HCT116 (cell line): Measurements from ENCODE around the gene MAB21L3. TPM values are rescaled to one million over a fixed set of nuclear protein-coding genes. Genes with fewer than 3 reads are reported as not detected.

Experiments
- ATAC-seq: fragments of 200-7000 bp; cut with Tn5 transposase; 2 replicates; pipeline ENCODE4 v1.9.1; 2020; ENCODE audit warnings: mild to moderate bottlenecking, moderate library complexity
- BruUV-seq: library from RNA; stranded (reverse); fragments of 400-500 nt; replicated peaks from 2 replicates; lab custom pipeline; 2021; lab: Mats Ljungman, UMichigan
- CTCF ChIA-PET: fragments of 300-600 bp; sonication (Branson Sonifier 250); formaldehyde crosslinking; loops from one replicate; lab custom pipeline; 2021; ENCODE audit warnings: antibody characterized with exemption; lab: Charles Lee
- POLR2A ChIA-PET: fragments of 300-600, 350-600 bp; sonication (Branson Sonifier 250); formaldehyde crosslinking; loops from one replicate; lab custom pipeline; 2021; ENCODE audit warnings: antibody characterized with exemption; lab: Charles Lee
- RAD21 ChIA-PET, 2 experiments: fragments of 300-600 bp; sonication (Branson Sonifier 250); formaldehyde crosslinking; loops; one replicate each; lab custom pipeline; 2023; ENCODE audit warnings: low total read pairs in 2 of 2; ENCODE audit not compliant: uncharacterized antibody in 2 of 2, unreplicated experiment in 2 of 2, low non-redundant PET in 1 of 2; lab: Charles Lee
- DNase-seq: peaks from one replicate; pipeline ENCODE4 v3.0.0-alpha.2; 2010; ENCODE audit warnings: low read depth, low spot score
- H2AFZ ChIP-seq: fragments of 200-600 bp; shearing (Covaris generic), sonication (generic); 2 replicates; pipeline ENCODE4 v1.6.1; 2017; ENCODE audit warnings: low read depth, mixed run types, mixed read lengths, antibody characterized with exemption, low read length; ENCODE audit not compliant: poor library complexity, severe bottlenecking
- H3K27ac ChIP-seq: 2 replicates; pipeline ENCODE4 v1.5.1; 2012; ENCODE audit warnings: low read depth, low read length
- H3K27me3 ChIP-seq: fragments of 200-600 bp; sonication (generic); 2 replicates; pipeline ENCODE4 v1.6.1; 2016; ENCODE audit warnings: mixed run types, low read length, mixed read lengths; ENCODE audit not compliant: insufficient read depth
- H3K36me3 ChIP-seq, 2 experiments: fragments of 200-500 bp in 1 of 2; fragments of 200-600 bp in 1 of 2; sonication (Bioruptor generic) in 1 of 2; sonication (generic) in 1 of 2; 2 replicates each; pipeline versions ENCODE4 v1.5.1 to v1.6.1; 2014 to 2016; ENCODE audit warnings: low read length in 2 of 2, inconsistent platforms in 1 of 2, mixed read lengths in 1 of 2, mixed run types in 1 of 2; ENCODE audit not compliant: insufficient read depth in 2 of 2, control insufficient read depth in 1 of 2
- H3K4me1 ChIP-seq, 2 experiments: fragments of 200-600 bp in 1 of 2; sonication (generic) in 1 of 2; 2 replicates each; pipeline versions ENCODE4 v1.5.1 to v1.6.1; 2012 to 2017; ENCODE audit warnings: low read length in 2 of 2, inconsistent platforms in 1 of 2, mild to moderate bottlenecking in 1 of 2, mixed read lengths in 1 of 2, mixed run types in 1 of 2, moderate library complexity in 1 of 2; ENCODE audit not compliant: insufficient read depth in 2 of 2, control insufficient read depth in 1 of 2
- H3K4me2 ChIP-seq: fragments of 200-600 bp; sonication (generic); 2 replicates; pipeline ENCODE4 v1.6.1; 2017; ENCODE audit warnings: mixed run types, low read length, mixed read lengths
- H3K4me3 ChIP-seq, 2 experiments: fragments of 200-600 bp in 1 of 2; sonication (generic) in 1 of 2; replicated peaks in 1 of 2; 2 replicates each; pipeline ENCODE4 v1.5.1; 2011 to 2016; ENCODE audit warnings: low read length in 2 of 2, control low read depth in 1 of 2, low read depth in 1 of 2, mild to moderate bottlenecking in 1 of 2, mixed read lengths in 1 of 2, mixed run types in 1 of 2
- H3K79me2 ChIP-seq: fragments of 200-600 bp; sonication (generic); 2 replicates; pipeline ENCODE4 v1.6.1; 2017; ENCODE audit warnings: mild to moderate bottlenecking, mixed run types, low read length, moderate library complexity, mixed read lengths; ENCODE audit not compliant: insufficient read depth
- H3K9ac ChIP-seq: fragments of 200-600 bp; sonication (generic); 2 replicates; pipeline ENCODE4 v1.6.1; 2016; ENCODE audit warnings: low read length, mixed read lengths
- H3K9me2 ChIP-seq: fragments of 200-600 bp; sonication (generic), shearing (Covaris generic); 2 replicates; pipeline ENCODE4 v1.6.1; 2017; ENCODE audit warnings: mixed run types, mild to moderate bottlenecking, moderate library complexity; ENCODE audit not compliant: insufficient read depth
- H3K9me3 ChIP-seq, 2 experiments: fragments of 200-500 bp in 1 of 2; fragments of 200-600 bp in 1 of 2; sonication (Bioruptor generic) in 1 of 2; sonication (generic) in 1 of 2; 2 replicates each; pipeline ENCODE4 v1.6.1; 2014 to 2017; ENCODE audit warnings: low read length in 2 of 2, mixed read lengths in 2 of 2, inconsistent platforms in 1 of 2, low read depth in 1 of 2, mild to moderate bottlenecking in 1 of 2, mixed run types in 1 of 2, moderate library complexity in 1 of 2; ENCODE audit not compliant: control insufficient read depth in 1 of 2, insufficient read depth in 1 of 2
- H4K20me1 ChIP-seq: fragments of 200-600 bp; sonication (generic), shearing (Covaris generic); 2 replicates; pipeline ENCODE4 v1.6.1; 2017; ENCODE audit warnings: mixed run types, mild to moderate bottlenecking, moderate library complexity; ENCODE audit not compliant: insufficient read depth
- CEBPB ChIP-seq: IDR thresholded peaks from 2 replicates; pipeline ENCODE4 v1.6.1; 2012; ENCODE audit warnings: low read depth
- CTCF ChIP-seq, 3 experiments: fragments of 200-600 bp in 1 of 3; sonication (generic) in 1 of 3; IDR thresholded peaks in 2 of 3; conservative IDR thresholded peaks in 1 of 3; 2 replicates each; pipeline ENCODE4 v1.5.1; 2012 to 2017; ENCODE audit warnings: low read depth in 2 of 3, low read length in 2 of 3, antibody characterized with exemption in 1 of 3, borderline replicate concordance in 1 of 3, control low read depth in 1 of 3, mild to moderate bottlenecking in 1 of 3, mixed read lengths in 1 of 3, mixed run types in 1 of 3, moderate library complexity in 1 of 3; ENCODE audit not compliant: insufficient read depth in 1 of 3
- MAX ChIP-seq: IDR thresholded peaks from 2 replicates; pipeline ENCODE4 v1.6.1; 2012
- REST ChIP-seq: IDR thresholded peaks from 2 replicates; pipeline ENCODE4 v1.6.1; 2012; ENCODE audit warnings: low read depth
- SRF ChIP-seq: IDR thresholded peaks from 2 replicates; pipeline ENCODE4 v1.6.1; 2012; ENCODE audit warnings: low read depth
- TCF7L2 ChIP-seq: IDR thresholded peaks from 2 replicates; pipeline ENCODE4 v1.7.0; 2011; ENCODE audit warnings: borderline replicate concordance, inconsistent platforms; ENCODE audit not compliant: insufficient read depth, insufficient read length; ENCODE audit errors: extremely low read depth
- intact Hi-C: fragments of 100-400 bp; cut with micrococcal nuclease; formaldehyde crosslinking; loops from 2 replicates; pipeline ENCODE4 v1.10.0; 2022
- total RNA-seq: library from RNA; stranded (reverse); gene quantifications from one replicate; pipeline ENCODE4 v1.2.1, GENCODE V29; 2021; ENCODE audit not compliant: unreplicated experiment

The MAB21L3 gene
- total RNA-seq, 1 experiment from 2014 or later, result not detected

- Histone ChIP-seq H3K9ac (no peak overlapping the region), H3K4me1 (peaks cover 8 to 18% of the 10 kb centered on the region in 2 experiments), H3K27ac (peak overlapping the region; percentile 10; the same call in 1 of the 2 replicates), H2AFZ (no peak overlapping the region), H3K9me3 (no peaks in the 10 kb centered on the region), H3K36me3 (no peaks in the 10 kb centered on the region), H3K4me2 (peak overlapping the region; percentile 33), H3K9me2 (no peaks in the 10 kb centered on the region), H3K4me3 (no peak overlapping the region), H3K79me2 (no peaks in the 10 kb centered on the region), H3K27me3 (no peaks in the 10 kb centered on the region), H4K20me1 (no peaks in the 10 kb centered on the region)
- ATAC-seq (no peak), DNase-seq (no peak)
- intact Hi-C loops, result no loop called here
- no TSS peak for BruUV-seq
- ChIA-PET POLR2A (no interaction called here), RAD21 (no interaction called here), CTCF (no interaction called here)
- no peak for TF ChIP-seq CTCF (IDR thresholded peaks at IDR 0.05 in 2 of 3, conservative IDR thresholded peaks at IDR 0.05 in 1 of 3; ENCODE audit: borderline replicate concordance in 1 of 3, insufficient read depth in 1 of 3, low read depth in 2 of 3, low read length in 2 of 3)
- TF ChIP-seq REST, result no peak
- no peak for TF ChIP-seq CEBPB
- no peak for TF ChIP-seq MAX
- no peak for TF ChIP-seq SRF
- no peak for TF ChIP-seq TCF7L2
These were observed 35.6 kb upstream of the MAB21L3 start for GRCh38 chr1:116075575-116075974.
